Measurements from ENCODE around the gene FBXO47.
"Not testable (repeated sequence)": the region's sequence is repeated elsewhere in the genome, so short reads cannot be mapped to it uniquely, and the experiment has no call there.

Gene FBXO47

GRCh38 chr17:38914741-38915638, 52.2 kb downstream of the FBXO47 start:
- TF ChIP-seq CTCF (IDR thresholded peaks at IDR 0.05; ENCODE audit: extremely low read depth, missing control alignments): no peak
- no peak for DNase-seq (ENCODE audit: low spot score)

GRCh38 chr17:38912221-38912813, 54.9 kb downstream of the FBXO47 start:
- TF ChIP-seq CTCF (IDR thresholded peaks at IDR 0.05; ENCODE audit: extremely low read depth, missing control alignments): no peak
- no peak for DNase-seq (ENCODE audit: low spot score)

GRCh38 chr17:38911731-38912081, 55.5 kb downstream of the FBXO47 start:
- not testable (repeated sequence) for DNase-seq (ENCODE audit: low spot score)

GRCh38 chr17:38911081-38911730, 56.0 kb downstream of the FBXO47 start:
- DNase-seq (ENCODE audit: low spot score): no peak
- no peak for TF ChIP-seq CTCF (IDR thresholded peaks at IDR 0.05; ENCODE audit: extremely low read depth, missing control alignments)

GRCh38 chr17:38910325-38910724, 56.9 kb downstream of the FBXO47 start:
- DNase-seq (ENCODE audit: low spot score): no peak
- TF ChIP-seq CTCF (IDR thresholded peaks at IDR 0.05; ENCODE audit: extremely low read depth, missing control alignments): no peak

- no peak for DNase-seq (ENCODE audit: low spot score)
- no peak for TF ChIP-seq CTCF (IDR thresholded peaks at IDR 0.05; ENCODE audit: extremely low read depth, missing control alignments)
These were observed 58.5 kb downstream of the FBXO47 start for GRCh38 chr17:38908676-38909181.

- no peak for DNase-seq (ENCODE audit: low spot score)
- no peak for TF ChIP-seq CTCF (IDR thresholded peaks at IDR 0.05; ENCODE audit: extremely low read depth, missing control alignments)
These were observed 59.1 kb downstream of the FBXO47 start for GRCh38 chr17:38907930-38908675.
